WTC11 (cell line): ENCODE results near the gene IPO9. TPM values are rescaled to one million over a fixed set of nuclear protein-coding genes. Genes with fewer than 3 reads are reported as not detected.

Experiments
- ATAC-seq: fragments of 200-7000 bp; cut with Tn5 transposase; 2 replicates; pipeline ENCODE4 v1.10.0; 2021; ENCODE audit warnings: mild to moderate bottlenecking, moderate library complexity
- CTCF ChIA-PET: fragments of 300-600 bp; sonication (Branson Sonifier 250); formaldehyde crosslinking; loops from one replicate; lab custom pipeline; 2021; ENCODE audit warnings: antibody characterized with exemption; lab: Charles Lee
- POLR2A ChIA-PET: fragments of 350-600 bp; sonication (Branson Sonifier 250); formaldehyde crosslinking; loops from one replicate; lab custom pipeline; 2021; ENCODE audit warnings: antibody characterized with exemption; lab: Charles Lee
- DNase-seq: peaks from one replicate; pipeline ENCODE4 v3.0.0; 2021; ENCODE audit warnings: low spot score
- H3K27ac Mint-ChIP-seq: 2 replicates; pipeline ENCODE4 v1.8.0; 2021; ENCODE audit warnings: mixed read lengths
- H3K27me3 Mint-ChIP-seq: 2 replicates; pipeline ENCODE4 v1.8.0; 2021; ENCODE audit warnings: low read depth, mild to moderate bottlenecking, moderate library complexity, mixed read lengths
- H3K36me3 Mint-ChIP-seq: 2 replicates; pipeline ENCODE4 v1.8.0; 2021; ENCODE audit warnings: mixed read lengths
- H3K4me1 Mint-ChIP-seq: 2 replicates; pipeline ENCODE4 v1.8.0; 2022; ENCODE audit warnings: mixed read lengths
- H3K4me3 Mint-ChIP-seq: 2 replicates; pipeline ENCODE4 v1.8.0; 2021; ENCODE audit warnings: mild to moderate bottlenecking, moderate library complexity, mixed read lengths
- H3K9me3 Mint-ChIP-seq: 2 replicates; pipeline ENCODE4 v1.8.0; 2021; ENCODE audit warnings: mixed read lengths
- ATF1 ChIP-seq: sonication (generic); formaldehyde crosslinking; IDR thresholded peaks from 2 replicates; pipeline ENCODE4 v1.8.1; 2023; ENCODE audit warnings: mild to moderate bottlenecking, moderate library complexity, missing genetic modification reagents
- ESRRA ChIP-seq: sonication (generic); formaldehyde crosslinking; IDR thresholded peaks from 2 replicates; pipeline ENCODE4 v1.8.1; 2022; ENCODE audit warnings: mild to moderate bottlenecking, missing genetic modification reagents, borderline replicate concordance
- ETV6 ChIP-seq: sonication (generic); formaldehyde crosslinking; IDR thresholded peaks from 2 replicates; pipeline ENCODE4 v1.8.1; 2022; ENCODE audit warnings: mild to moderate bottlenecking, missing genetic modification reagents
- FOXK1 ChIP-seq: sonication (generic); formaldehyde crosslinking; IDR thresholded peaks from 2 replicates; pipeline ENCODE4 v1.8.0; 2022; ENCODE audit warnings: mild to moderate bottlenecking, moderate library complexity, missing genetic modification reagents
- FOXP1 ChIP-seq: sonication (generic); formaldehyde crosslinking; IDR thresholded peaks from 2 replicates; pipeline ENCODE4 v1.8.0; 2022; ENCODE audit warnings: missing genetic modification reagents, mild to moderate bottlenecking, moderate library complexity, borderline replicate concordance
- HMGA2 ChIP-seq: fragments of 250-450 bp; sonication (Bioruptor Pico); IDR thresholded peaks from 2 replicates; pipeline ENCODE4 v1.4.0; 2021; ENCODE audit warnings: mild to moderate bottlenecking, moderate library complexity
- IRF2 ChIP-seq: sonication (generic); formaldehyde crosslinking; IDR thresholded peaks from 2 replicates; pipeline ENCODE4 v1.8.0; 2022; ENCODE audit warnings: low read depth, missing genetic modification reagents, borderline replicate concordance
- KAT7 ChIP-seq: sonication (generic); formaldehyde crosslinking; IDR thresholded peaks from 2 replicates; pipeline ENCODE4 v1.8.1; 2023; ENCODE audit warnings: missing genetic modification reagents, mild to moderate bottlenecking, borderline replicate concordance
- NFATC4 ChIP-seq: fragments of 250-450 bp; sonication (Bioruptor Pico); IDR thresholded peaks from 2 replicates; pipeline ENCODE4 v1.9.0; 2021; ENCODE audit warnings: mild to moderate bottlenecking
- NR1H2 ChIP-seq: sonication (generic); formaldehyde crosslinking; IDR thresholded peaks from 2 replicates; pipeline ENCODE4 v1.9.0; 2021; ENCODE audit warnings: mild to moderate bottlenecking, moderate library complexity, missing genetic modification reagents
- NR3C1 ChIP-seq: sonication (generic); formaldehyde crosslinking; conservative IDR thresholded peaks from 2 replicates; pipeline ENCODE4 v1.8.1; 2023; ENCODE audit warnings: low read depth, mild to moderate bottlenecking, missing genetic modification reagents
- ZBTB21 ChIP-seq: sonication (generic); formaldehyde crosslinking; IDR thresholded peaks from 2 replicates; pipeline ENCODE4 v1.8.1; 2023; ENCODE audit warnings: mild to moderate bottlenecking, missing genetic modification reagents, borderline replicate concordance
- ZNF121 ChIP-seq: sonication (generic); formaldehyde crosslinking; IDR thresholded peaks from 2 replicates; pipeline ENCODE4 v1.8.0; 2023; ENCODE audit warnings: missing genetic modification reagents
- ZNF232 ChIP-seq: sonication (generic); formaldehyde crosslinking; IDR thresholded peaks from 2 replicates; pipeline ENCODE4 v1.8.0; 2022; ENCODE audit warnings: mild to moderate bottlenecking, missing genetic modification reagents
- ZNF263 ChIP-seq: sonication (generic); formaldehyde crosslinking; IDR thresholded peaks from 2 replicates; pipeline ENCODE4 v1.8.1; 2022; ENCODE audit warnings: low read depth, mild to moderate bottlenecking, moderate library complexity, missing genetic modification reagents
- ZNF317 ChIP-seq: sonication (generic); formaldehyde crosslinking; IDR thresholded peaks from 2 replicates; pipeline ENCODE4 v1.8.1; 2023; ENCODE audit warnings: low read depth, mild to moderate bottlenecking, moderate library complexity, missing genetic modification reagents, borderline replicate concordance
- ZNF396 ChIP-seq: fragments of 250-450 bp; sonication (Bioruptor Pico); IDR thresholded peaks from 2 replicates; pipeline ENCODE4 v1.8.0; 2021; ENCODE audit warnings: mild to moderate bottlenecking, moderate library complexity, borderline replicate concordance
- ZNF416 ChIP-seq: fragments of 250-450 bp; sonication (Bioruptor Pico); IDR thresholded peaks from 2 replicates; pipeline ENCODE4 v1.9.0; 2021; ENCODE audit warnings: mild to moderate bottlenecking, inconsistent platforms
- total RNA-seq: library from RNA; stranded (reverse); gene quantifications from 3 replicates; pipeline ENCODE4 v1.2.3, GENCODE V29; 2021
- TF ChIP-seq, protein P1 (sequence below): fragments of 250-450 bp; sonication (Bioruptor Pico); IDR thresholded peaks from 2 replicates; pipeline ENCODE4 v1.9.0; 2021; ENCODE audit warnings: moderate library complexity, mild to moderate bottlenecking, inconsistent platforms, borderline replicate concordance
- TF ChIP-seq, protein P2 (sequence below): sonication (generic); formaldehyde crosslinking; IDR thresholded peaks from 2 replicates; pipeline ENCODE4 v1.8.0; 2022; ENCODE audit warnings: mild to moderate bottlenecking, missing genetic modification reagents
- TF ChIP-seq, protein P3 (sequence below): fragments of 250-450 bp; sonication (Bioruptor Pico); IDR thresholded peaks from 2 replicates; pipeline ENCODE4 v2.1.2; 2022; ENCODE audit warnings: mild to moderate bottlenecking, moderate library complexity
- TF ChIP-seq, protein P4 (sequence below): sonication (generic); formaldehyde crosslinking; IDR thresholded peaks from 2 replicates; pipeline ENCODE4 v1.8.0; 2023; ENCODE audit warnings: missing genetic modification reagents
- TF ChIP-seq, protein P5 (sequence below): sonication (generic); formaldehyde crosslinking; IDR thresholded peaks from 2 replicates; pipeline ENCODE4 v1.8.0; 2023; ENCODE audit warnings: mild to moderate bottlenecking, missing genetic modification reagents

IPO9 gene
- total RNA-seq, 1 experiment from 2014 or later: 97.2 TPM

DNA sequence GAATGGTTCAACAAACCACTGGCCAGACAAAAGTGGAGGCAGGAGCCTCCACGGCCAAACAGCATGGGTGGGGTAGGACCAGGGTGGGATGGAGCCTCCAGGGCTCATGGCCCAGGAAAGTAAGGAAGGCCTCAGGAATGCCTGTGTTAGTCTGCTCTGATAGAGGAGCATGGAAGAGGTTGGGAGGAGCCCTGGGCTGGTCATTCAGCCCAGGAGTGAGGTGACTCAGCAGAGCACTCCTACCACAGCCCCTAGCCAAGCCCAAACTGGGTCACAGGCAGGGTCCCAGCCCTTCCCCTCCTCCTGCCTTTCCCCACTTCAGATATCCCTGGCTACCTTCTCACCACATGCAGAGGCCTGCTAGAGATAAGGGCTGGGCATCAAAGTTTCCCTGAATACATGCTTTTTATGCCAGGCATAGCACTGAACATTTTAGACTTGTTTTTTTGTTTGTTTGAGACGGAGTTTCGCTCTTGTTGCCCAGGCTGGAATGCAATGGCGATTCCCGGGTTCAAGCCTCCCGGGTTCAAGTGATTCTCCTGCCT lies 56.6 kb downstream of the IPO9 start (continued):
- TF ChIP-seq, protein P1, sequence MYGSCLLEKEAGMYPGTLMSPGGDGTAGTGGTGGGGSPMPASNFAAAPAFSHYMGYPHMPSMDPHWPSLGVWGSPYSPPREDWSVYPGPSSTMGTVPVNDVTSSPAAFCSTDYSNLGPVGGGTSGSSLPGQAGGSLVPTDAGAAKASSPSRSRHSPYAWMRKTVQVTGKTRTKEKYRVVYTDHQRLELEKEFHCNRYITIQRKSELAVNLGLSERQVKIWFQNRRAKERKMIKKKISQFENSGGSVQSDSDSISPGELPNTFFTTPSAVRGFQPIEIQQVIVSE: no peak
- no peak for TF ChIP-seq KAT7
- TF ChIP-seq, protein P2, sequence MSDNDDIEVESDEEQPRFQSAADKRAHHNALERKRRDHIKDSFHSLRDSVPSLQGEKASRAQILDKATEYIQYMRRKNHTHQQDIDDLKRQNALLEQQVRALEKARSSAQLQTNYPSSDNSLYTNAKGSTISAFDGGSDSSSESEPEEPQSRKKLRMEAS (CRISPR knock-in tag): no peak
- TF ChIP-seq, all 79 proteins: peak for 0

DNA sequence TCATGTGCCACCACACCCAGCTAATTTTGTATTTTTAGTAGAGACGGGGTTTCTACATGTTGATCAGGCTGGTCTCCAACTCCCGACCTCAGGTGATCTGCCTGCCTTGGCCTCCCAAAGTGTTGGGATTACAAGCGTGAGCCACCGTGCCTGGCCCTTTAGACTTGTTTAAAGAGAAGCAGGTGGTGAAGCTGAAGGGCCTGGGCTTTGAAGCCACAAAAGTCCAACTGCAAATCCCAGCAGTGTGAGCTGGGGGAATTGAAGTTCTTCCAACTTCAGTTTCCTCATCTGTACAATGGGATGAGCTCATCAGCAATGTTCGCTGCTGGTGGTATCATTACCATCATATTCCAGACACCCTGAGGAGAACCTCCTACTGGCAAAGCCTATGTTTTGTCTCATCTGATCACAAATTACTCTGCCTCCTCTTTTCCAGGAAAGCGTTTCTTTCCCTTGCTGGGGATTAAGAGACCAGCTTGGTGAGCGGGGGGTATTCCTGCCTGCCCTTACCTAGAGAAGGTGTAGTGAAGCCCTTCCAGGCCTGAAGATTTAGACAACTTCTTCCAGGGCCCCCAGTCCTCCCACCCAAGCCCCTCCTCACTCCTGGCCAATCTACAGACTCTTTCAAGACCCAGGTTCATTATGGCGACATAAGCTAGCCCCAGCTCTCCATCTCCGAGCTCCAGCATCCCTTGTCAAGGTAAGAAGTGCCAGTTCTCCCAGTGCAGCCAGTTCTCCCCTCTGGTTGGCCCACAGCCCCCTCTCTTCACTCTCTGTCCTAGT lies 57.3 kb downstream of the IPO9 start:
- ATAC-seq: no peak
- POLR2A ChIA-PET: interaction anchor here (1.0 kb wide), 1 partner anchor 60 kb away, joined by 3 read pairs; the partner anchor contains the start of gene LMOD1
- Mint-ChIP-seq H3K4me3 (no peak overlapping the region), H3K9me3 (no peaks in the 10 kb centered on the region), H3K4me1 (peaks cover 25% of the 10 kb centered on the region), H3K27me3 (peaks cover 36% of the 10 kb centered on the region), H3K36me3 (no peaks in the 10 kb centered on the region), H3K27ac (no peak overlapping the region)
- CTCF ChIA-PET: interaction anchor here (1.1 to 2.3 kb wide), 2 partner anchors 8 to 9 kb away, joined by 5 to 24 read pairs; no protein-coding TSS in a partner anchor
- no peak for DNase-seq
- TF ChIP-seq KAT7 (no peak), ETV6 (CRISPR knock-in tag) (no peak), ZNF416 (CRISPR knock-in tag) (no peak), NR1H2 (no peak), ZBTB21 (CRISPR knock-in tag) (no peak)
- TF ChIP-seq, protein P3, sequence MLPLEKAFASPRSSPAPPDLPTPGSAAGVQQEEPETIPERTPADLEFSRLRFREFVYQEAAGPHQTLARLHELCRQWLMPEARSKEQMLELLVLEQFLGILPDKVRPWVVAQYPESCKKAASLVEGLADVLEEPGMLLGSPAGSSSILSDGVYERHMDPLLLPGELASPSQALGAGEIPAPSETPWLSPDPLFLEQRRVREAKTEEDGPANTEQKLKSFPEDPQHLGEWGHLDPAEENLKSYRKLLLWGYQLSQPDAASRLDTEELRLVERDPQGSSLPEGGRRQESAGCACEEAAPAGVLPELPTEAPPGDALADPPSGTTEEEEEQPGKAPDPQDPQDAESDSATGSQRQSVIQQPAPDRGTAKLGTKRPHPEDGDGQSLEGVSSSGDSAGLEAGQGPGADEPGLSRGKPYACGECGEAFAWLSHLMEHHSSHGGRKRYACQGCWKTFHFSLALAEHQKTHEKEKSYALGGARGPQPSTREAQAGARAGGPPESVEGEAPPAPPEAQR: no peak

DNA sequence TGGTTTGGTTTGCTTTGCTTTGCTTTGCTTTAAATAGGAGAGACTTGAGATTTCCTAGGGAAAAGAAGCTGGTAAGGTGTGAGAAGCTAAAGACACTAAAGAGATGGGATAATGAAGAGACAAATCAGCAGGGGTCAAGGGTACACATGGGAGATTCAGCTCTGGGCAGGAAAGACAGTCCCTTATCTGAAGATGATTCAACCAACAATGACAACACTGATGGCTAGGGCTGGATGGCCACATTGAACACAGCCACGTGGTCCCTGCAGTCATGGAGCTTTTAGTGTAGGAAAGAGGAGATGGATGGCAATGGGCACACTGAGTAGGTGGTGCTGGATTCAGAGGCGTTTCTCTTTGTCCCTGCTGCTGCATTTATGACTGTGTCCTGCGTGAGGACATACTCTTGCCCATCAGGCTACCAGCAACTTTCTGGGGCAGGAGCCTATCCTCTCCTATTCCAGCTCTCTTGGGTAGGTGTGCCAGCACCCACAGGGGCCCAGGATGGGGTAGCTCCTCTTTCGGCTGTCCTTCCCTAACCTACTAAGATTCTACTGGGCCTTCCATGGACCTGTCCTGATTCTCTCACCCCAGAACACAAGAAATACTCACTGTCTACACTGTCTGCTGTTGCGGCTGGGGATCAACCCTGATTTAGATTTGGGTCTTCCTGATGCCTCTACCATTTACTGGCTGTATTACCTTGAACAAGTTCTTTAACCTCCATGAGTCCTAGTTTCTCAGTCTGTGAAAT lies 58.3 kb downstream of the IPO9 start:
- ChIA-PET POLR2A (interaction anchor here (1.0 kb wide), 1 partner anchor 59 kb away, joined by 3 read pairs; the partner anchor contains the start of gene LMOD1), CTCF (interaction anchor here (1.2 to 2.3 kb wide), 2 partner anchors 8 to 10 kb away, joined by 7 to 24 read pairs; no protein-coding TSS in a partner anchor)
- H3K27ac Mint-ChIP-seq: no peak overlapping the region
- TF ChIP-seq FOXP1 (CRISPR knock-in tag): no peak
- TF ChIP-seq IRF2 (CRISPR knock-in tag): no peak
- TF ChIP-seq, protein P4, sequence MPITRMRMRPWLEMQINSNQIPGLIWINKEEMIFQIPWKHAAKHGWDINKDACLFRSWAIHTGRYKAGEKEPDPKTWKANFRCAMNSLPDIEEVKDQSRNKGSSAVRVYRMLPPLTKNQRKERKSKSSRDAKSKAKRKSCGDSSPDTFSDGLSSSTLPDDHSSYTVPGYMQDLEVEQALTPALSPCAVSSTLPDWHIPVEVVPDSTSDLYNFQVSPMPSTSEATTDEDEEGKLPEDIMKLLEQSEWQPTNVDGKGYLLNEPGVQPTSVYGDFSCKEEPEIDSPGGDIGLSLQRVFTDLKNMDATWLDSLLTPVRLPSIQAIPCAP (CRISPR knock-in tag): no peak
- no peak for TF ChIP-seq ZNF232 (CRISPR knock-in tag)
- no peak for TF ChIP-seq NR3C1 (CRISPR knock-in tag)
- TF ChIP-seq ZNF263: no peak
- no peak for TF ChIP-seq ZNF317
- TF ChIP-seq ESRRA (CRISPR knock-in tag): no peak
- no peak for TF ChIP-seq ZNF121
- TF ChIP-seq ZNF396 (CRISPR knock-in tag): no peak
- TF ChIP-seq HMGA2 (CRISPR knock-in tag): no peak
- TF ChIP-seq, protein P5, sequence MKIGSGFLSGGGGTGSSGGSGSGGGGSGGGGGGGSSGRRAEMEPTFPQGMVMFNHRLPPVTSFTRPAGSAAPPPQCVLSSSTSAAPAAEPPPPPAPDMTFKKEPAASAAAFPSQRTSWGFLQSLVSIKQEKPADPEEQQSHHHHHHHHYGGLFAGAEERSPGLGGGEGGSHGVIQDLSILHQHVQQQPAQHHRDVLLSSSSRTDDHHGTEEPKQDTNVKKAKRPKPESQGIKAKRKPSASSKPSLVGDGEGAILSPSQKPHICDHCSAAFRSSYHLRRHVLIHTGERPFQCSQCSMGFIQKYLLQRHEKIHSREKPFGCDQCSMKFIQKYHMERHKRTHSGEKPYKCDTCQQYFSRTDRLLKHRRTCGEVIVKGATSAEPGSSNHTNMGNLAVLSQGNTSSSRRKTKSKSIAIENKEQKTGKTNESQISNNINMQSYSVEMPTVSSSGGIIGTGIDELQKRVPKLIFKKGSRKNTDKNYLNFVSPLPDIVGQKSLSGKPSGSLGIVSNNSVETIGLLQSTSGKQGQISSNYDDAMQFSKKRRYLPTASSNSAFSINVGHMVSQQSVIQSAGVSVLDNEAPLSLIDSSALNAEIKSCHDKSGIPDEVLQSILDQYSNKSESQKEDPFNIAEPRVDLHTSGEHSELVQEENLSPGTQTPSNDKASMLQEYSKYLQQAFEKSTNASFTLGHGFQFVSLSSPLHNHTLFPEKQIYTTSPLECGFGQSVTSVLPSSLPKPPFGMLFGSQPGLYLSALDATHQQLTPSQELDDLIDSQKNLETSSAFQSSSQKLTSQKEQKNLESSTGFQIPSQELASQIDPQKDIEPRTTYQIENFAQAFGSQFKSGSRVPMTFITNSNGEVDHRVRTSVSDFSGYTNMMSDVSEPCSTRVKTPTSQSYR (CRISPR knock-in tag): no peak
- no peak for TF ChIP-seq NFATC4
- TF ChIP-seq ATF1 (CRISPR knock-in tag): no peak
- TF ChIP-seq ZNF416 (CRISPR knock-in tag): no peak
- TF ChIP-seq KAT7: no peak
- TF ChIP-seq FOXK1: no peak

More for the DNA sequence above, 58.3 kb downstream of the IPO9 start:
- Mint-ChIP-seq H3K4me1 (peaks cover 19% of the 10 kb centered on the region), H3K27me3 (peaks cover 36% of the 10 kb centered on the region), H3K4me3 (peak overlapping the region; percentile 77), H3K9me3 (no peaks in the 10 kb centered on the region), H3K36me3 (no peaks in the 10 kb centered on the region)
- ATAC-seq (no peak), DNase-seq (no peak)
